ENCODE results near the gene SNAP47.

SNAP47 gene

GRCh38 chr1:227749225-227749624, 14.0 kb downstream of the SNAP47 start:
- no peak for DNase-seq (ENCODE audit: low spot score)

- no peak for DNase-seq (ENCODE audit: low spot score)
Measured at GRCh38 chr1:227749916-227750710, 14.9 kb downstream of the SNAP47 start.

- peak; percentile 69 for DNase-seq (ENCODE audit: low spot score)
Measured at GRCh38 chr1:227753999-227754711, 18.9 kb downstream of the SNAP47 start.

- no peak for DNase-seq (ENCODE audit: low spot score)
Measured at GRCh38 chr1:227754958-227755357, 19.7 kb downstream of the SNAP47 start.

- DNase-seq (ENCODE audit: low spot score) = no peak
Measured at GRCh38 chr1:227756172-227756959, 21.1 kb downstream of the SNAP47 start.

GRCh38 chr1:227757781-227758180, 22.5 kb downstream of the SNAP47 start:
- no peak for DNase-seq (ENCODE audit: low spot score)

- no peak for DNase-seq (ENCODE audit: low spot score)
Measured at GRCh38 chr1:227758366-227758765, 23.1 kb downstream of the SNAP47 start.

- peak; percentile 95 for DNase-seq (ENCODE audit: low spot score)
Measured at GRCh38 chr1:227759341-227760300, 24.4 kb downstream of the SNAP47 start.

GRCh38 chr1:227760377-227760776, 25.1 kb downstream of the SNAP47 start:
- DNase-seq (ENCODE audit: low spot score) = no peak

- no peak for DNase-seq (ENCODE audit: low spot score)
Measured at GRCh38 chr1:227761621-227762230, 26.5 kb downstream of the SNAP47 start.

GRCh38 chr1:227762231-227762911, 27.1 kb downstream of the SNAP47 start:
- peak; percentile 94 for DNase-seq (ENCODE audit: low spot score)

GRCh38 chr1:227763246-227764018, 28.2 kb downstream of the SNAP47 start:
- no peak for DNase-seq (ENCODE audit: low spot score)

GRCh38 chr1:227764019-227764391, 28.8 kb downstream of the SNAP47 start:
- DNase-seq (ENCODE audit: low spot score) = peak; percentile 52

- no peak for DNase-seq (ENCODE audit: low spot score)
Measured at GRCh38 chr1:227765261-227766014, 30.2 kb downstream of the SNAP47 start.

- DNase-seq (ENCODE audit: low spot score) = no peak
Measured at GRCh38 chr1:227766015-227766634, 30.9 kb downstream of the SNAP47 start.

GRCh38 chr1:227766653-227767277, 31.5 kb downstream of the SNAP47 start:
- DNase-seq (ENCODE audit: low spot score) = no peak

GRCh38 chr1:227767401-227768124, 32.3 kb downstream of the SNAP47 start:
- DNase-seq (ENCODE audit: low spot score) = no peak

Data from AG20443 (cell line).